A549 (cell line): Measurements from ENCODE around the gene ZNF264.

Source experiments
- RNF2 ChIP-seq: fragments of 200-600 bp; sonication (generic); IDR thresholded peaks from 2 replicates; pipeline ENCODE4 v1.6.1; 2016; ENCODE audit warnings: low read depth, mild to moderate bottlenecking, antibody characterized with exemption, moderate library complexity, borderline replicate concordance
- TF ChIP-seq, protein P1 (sequence below): fragments of >200 bp; sonication (Bioruptor Twin); formaldehyde crosslinking; IDR thresholded peaks from 3 replicates; pipeline ENCODE4 v1.5.1; 2016

DNA sequence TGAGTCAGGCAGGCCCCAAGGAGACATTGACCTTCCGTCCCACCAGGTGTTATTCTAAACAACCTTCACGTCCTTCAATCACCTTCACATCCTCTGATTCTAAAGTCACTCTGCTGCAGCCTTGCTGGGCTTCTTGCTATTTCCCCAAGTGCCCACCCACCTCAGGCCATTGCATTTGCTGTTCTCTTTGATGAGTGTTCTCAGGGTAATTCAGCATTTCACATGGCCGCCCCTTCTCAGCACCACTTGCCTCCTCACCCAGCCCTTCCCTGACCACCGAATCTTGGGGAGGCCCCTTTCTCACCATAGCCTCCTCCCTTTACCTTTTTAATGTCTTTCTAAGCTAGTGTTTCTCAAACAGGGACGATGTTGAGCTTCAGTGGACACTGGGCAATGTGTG lies 53.8 kb downstream of the ZNF264 start:
- TF ChIP-seq, protein P1, sequence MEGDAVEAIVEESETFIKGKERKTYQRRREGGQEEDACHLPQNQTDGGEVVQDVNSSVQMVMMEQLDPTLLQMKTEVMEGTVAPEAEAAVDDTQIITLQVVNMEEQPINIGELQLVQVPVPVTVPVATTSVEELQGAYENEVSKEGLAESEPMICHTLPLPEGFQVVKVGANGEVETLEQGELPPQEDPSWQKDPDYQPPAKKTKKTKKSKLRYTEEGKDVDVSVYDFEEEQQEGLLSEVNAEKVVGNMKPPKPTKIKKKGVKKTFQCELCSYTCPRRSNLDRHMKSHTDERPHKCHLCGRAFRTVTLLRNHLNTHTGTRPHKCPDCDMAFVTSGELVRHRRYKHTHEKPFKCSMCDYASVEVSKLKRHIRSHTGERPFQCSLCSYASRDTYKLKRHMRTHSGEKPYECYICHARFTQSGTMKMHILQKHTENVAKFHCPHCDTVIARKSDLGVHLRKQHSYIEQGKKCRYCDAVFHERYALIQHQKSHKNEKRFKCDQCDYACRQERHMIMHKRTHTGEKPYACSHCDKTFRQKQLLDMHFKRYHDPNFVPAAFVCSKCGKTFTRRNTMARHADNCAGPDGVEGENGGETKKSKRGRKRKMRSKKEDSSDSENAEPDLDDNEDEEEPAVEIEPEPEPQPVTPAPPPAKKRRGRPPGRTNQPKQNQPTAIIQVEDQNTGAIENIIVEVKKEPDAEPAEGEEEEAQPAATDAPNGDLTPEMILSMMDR = no peak
- no peak for TF ChIP-seq RNF2
